SU-DHL-6 (cell line): Measurements from ENCODE around the gene ST8SIA2.
A peak's percentile ranks its signal among the peaks of the same experiment; 100 is the strongest.

Experiments
- H2AFZ ChIP-seq: fragments of 200-600 bp; sonication (generic); 2 replicates; pipeline ENCODE4 v1.6.1; 2014; ENCODE audit warnings: low read depth, mild to moderate bottlenecking, moderate library complexity, mixed read lengths, antibody characterized with exemption, low read length; ENCODE audit not compliant: severe bottlenecking
- H3F3A ChIP-seq: fragments of 200-600 bp; shearing (Covaris generic); 2 replicates; pipeline ENCODE4 v1.6.0; 2016; ENCODE audit warnings: antibody characterized with exemption, mild to moderate bottlenecking; ENCODE audit not compliant: insufficient read depth
- H3K27ac ChIP-seq: fragments of 200-600 bp; sonication (generic); 2 replicates; pipeline ENCODE4 v1.5.1; 2016; ENCODE audit warnings: low read depth, mild to moderate bottlenecking, low read length, moderate library complexity, mixed read lengths
- H3K27me3 ChIP-seq: fragments of 200-600 bp; sonication (generic), shearing (Covaris generic); 2 replicates; pipeline ENCODE4 v1.6.0; 2014; ENCODE audit warnings: mild to moderate bottlenecking, low read length
- H3K36me3 ChIP-seq: fragments of 200-600 bp; sonication (generic); 2 replicates; pipeline ENCODE4 v1.6.1; 2014; ENCODE audit warnings: mild to moderate bottlenecking, low read length, mixed read lengths
- H3K4me2 ChIP-seq: fragments of 300-600, 200-600 bp; shearing (Covaris generic), sonication (generic); 2 replicates; pipeline ENCODE4 v1.6.0; 2014; ENCODE audit warnings: low read length, low read depth, mild to moderate bottlenecking; ENCODE audit not compliant: poor library complexity, severe bottlenecking
- H3K4me3 ChIP-seq: fragments of 200-600 bp; sonication (generic); 2 replicates; pipeline ENCODE4 v1.5.1; 2014; ENCODE audit warnings: antibody characterized with exemption, low read length, mild to moderate bottlenecking, mixed read lengths; ENCODE audit not compliant: insufficient read depth, poor library complexity, severe bottlenecking
- H3K79me2 ChIP-seq: fragments of 200-600 bp; sonication (generic); 2 replicates; pipeline ENCODE4 v1.6.1; 2014; ENCODE audit warnings: mild to moderate bottlenecking, low read length, moderate library complexity; ENCODE audit not compliant: insufficient read depth
- H3K9ac ChIP-seq: fragments of 200-600 bp; sonication (generic); 2 replicates; pipeline ENCODE4 v1.7.0; 2014; ENCODE audit warnings: mild to moderate bottlenecking, low read length
- H3K9me2 ChIP-seq: fragments of 200-600 bp; sonication (generic); replicated peaks from 2 replicates; pipeline ENCODE4 v1.6.1; 2014; ENCODE audit warnings: low read length; ENCODE audit not compliant: insufficient read depth
- H3K9me3 ChIP-seq: fragments of 200-600 bp; sonication (generic); 2 replicates; pipeline ENCODE4 v1.6.1; 2014; ENCODE audit warnings: low read length, mixed read lengths; ENCODE audit not compliant: insufficient read depth
- H4K20me1 ChIP-seq: fragments of 200-600 bp; sonication (generic); 2 replicates; pipeline ENCODE4 v1.6.1; 2014; ENCODE audit warnings: low read depth, mild to moderate bottlenecking, antibody characterized with exemption, low read length, moderate library complexity, mixed read lengths
- CTCF ChIP-seq: fragments of 200-600 bp; sonication (generic); IDR thresholded peaks from one replicate; pipeline ENCODE4 v1.5.1; 2017; ENCODE audit warnings: antibody characterized with exemption, mild to moderate bottlenecking, low read length, moderate library complexity; ENCODE audit not compliant: insufficient read depth, poor library complexity, severe bottlenecking
- EZH2phosphoT487 ChIP-seq: fragments of 200-600 bp; sonication (generic), shearing (Covaris generic); conservative IDR thresholded peaks from 2 replicates; pipeline ENCODE4 v1.6.1; 2018; ENCODE audit warnings: mild to moderate bottlenecking, antibody characterized with exemption, low read length, moderate library complexity, mixed read lengths

ST8SIA2 gene

GRCh38 chr15:92383519-92384324 lies 10.0 kb upstream of the ST8SIA2 start:
- Histone ChIP-seq H2AFZ (no peak overlapping the region), H3K9ac (no peak overlapping the region), H3K36me3 (no peaks in the 10 kb centered on the region), H3K27ac (no peak overlapping the region), H3K4me2 (no peak overlapping the region), H3F3A (no peaks in the 10 kb centered on the region), H3K27me3 (no peaks in the 10 kb centered on the region), H3K4me3 (no peak overlapping the region), H3K79me2 (no peaks in the 10 kb centered on the region), H4K20me1 (no peaks in the 10 kb centered on the region), H3K9me2 (no peaks in the 10 kb centered on the region), H3K9me3 (no peaks in the 10 kb centered on the region)
- TF ChIP-seq EZH2phosphoT487 (no peak), CTCF (peak; percentile 51)

- no peak overlapping the region for H3K4me3 ChIP-seq
Observed at GRCh38 chr15:92384381-92384780, 9.3 kb upstream of the ST8SIA2 start.

GRCh38 chr15:92385096-92385495 lies 8.6 kb upstream of the ST8SIA2 start:
- Histone ChIP-seq H3K27ac (no peak overlapping the region), H3K36me3 (no peaks in the 10 kb centered on the region), H4K20me1 (no peaks in the 10 kb centered on the region), H3K79me2 (no peaks in the 10 kb centered on the region), H2AFZ (no peak overlapping the region), H3K27me3 (peaks cover 5% of the 10 kb centered on the region; the same call in 1 of the 2 replicates), H3F3A (no peaks in the 10 kb centered on the region), H3K4me3 (no peak overlapping the region), H3K9ac (no peak overlapping the region), H3K9me3 (no peaks in the 10 kb centered on the region), H3K4me2 (no peak overlapping the region), H3K9me2 (no peaks in the 10 kb centered on the region)
- TF ChIP-seq EZH2phosphoT487 (no peak), CTCF (no peak)

More at GRCh38 chr15:92384381-92384780, 9.3 kb upstream of the ST8SIA2 start:
- H4K20me1 ChIP-seq: no peaks in the 10 kb centered on the region
- no peak overlapping the region for H3K4me2 ChIP-seq
- H3K9me3 ChIP-seq: no peaks in the 10 kb centered on the region
- no peaks in the 10 kb centered on the region for H3K79me2 ChIP-seq
- no peaks in the 10 kb centered on the region for H3K27me3 ChIP-seq
- no peaks in the 10 kb centered on the region for H3K36me3 ChIP-seq
- TF ChIP-seq CTCF (no peak), EZH2phosphoT487 (no peak)
- H3K27ac ChIP-seq: no peak overlapping the region
- no peak overlapping the region for H2AFZ ChIP-seq
- no peaks in the 10 kb centered on the region for H3K9me2 ChIP-seq
- H3F3A ChIP-seq: no peaks in the 10 kb centered on the region
- no peak overlapping the region for H3K9ac ChIP-seq
